Measurements from ENCODE around the gene RGS9BP. TPM values are rescaled to one million over a fixed set of nuclear protein-coding genes. Genes with fewer than 3 reads are reported as not detected.
"Not testable (repeated sequence)": the region's sequence is repeated elsewhere in the genome, so short reads cannot be mapped to it uniquely, and the experiment has no call there.

The RGS9BP gene
- total RNA-seq, 2 donors from 2014 or later = 0.42 TPM; not detected in 1

DNA sequence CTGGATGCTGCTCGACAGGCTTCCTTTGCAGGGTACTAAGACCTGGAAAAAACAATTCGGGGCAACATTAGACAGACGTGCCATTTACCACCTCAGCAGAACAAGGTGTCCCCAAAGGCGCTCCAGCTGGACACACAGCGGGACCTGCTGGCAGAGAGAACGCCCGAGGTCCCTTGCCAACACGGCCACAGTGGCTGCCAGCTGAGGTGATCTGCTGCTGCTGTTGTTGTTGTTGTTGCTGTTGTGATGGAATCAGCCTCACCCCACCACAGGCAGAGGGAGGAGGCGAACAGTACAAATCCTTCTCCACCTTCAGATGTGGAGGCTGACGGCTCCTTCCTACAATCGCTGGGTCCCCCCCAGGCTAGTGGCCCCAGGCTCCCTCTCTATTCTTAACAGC is 25.9 kb upstream of the RGS9BP start:
- no peaks in the 10 kb centered on the region for H3K27me3 ChIP-seq (replicated peaks; ENCODE audit: insufficient read depth)
- H3K9me3 ChIP-seq = no peaks in the 10 kb centered on the region
- H3K36me3 ChIP-seq = peaks cover 25% of the 10 kb centered on the region
- no peak for DNase-seq (ENCODE audit: low spot score)
- H3K27ac ChIP-seq = no peak overlapping the region
- no peak overlapping the region for H3K4me3 ChIP-seq
- ATAC-seq (ENCODE audit: insufficient number of reproducible peaks, low FRiP score, low read depth) = no peak
- TF ChIP-seq, protein P1, sequence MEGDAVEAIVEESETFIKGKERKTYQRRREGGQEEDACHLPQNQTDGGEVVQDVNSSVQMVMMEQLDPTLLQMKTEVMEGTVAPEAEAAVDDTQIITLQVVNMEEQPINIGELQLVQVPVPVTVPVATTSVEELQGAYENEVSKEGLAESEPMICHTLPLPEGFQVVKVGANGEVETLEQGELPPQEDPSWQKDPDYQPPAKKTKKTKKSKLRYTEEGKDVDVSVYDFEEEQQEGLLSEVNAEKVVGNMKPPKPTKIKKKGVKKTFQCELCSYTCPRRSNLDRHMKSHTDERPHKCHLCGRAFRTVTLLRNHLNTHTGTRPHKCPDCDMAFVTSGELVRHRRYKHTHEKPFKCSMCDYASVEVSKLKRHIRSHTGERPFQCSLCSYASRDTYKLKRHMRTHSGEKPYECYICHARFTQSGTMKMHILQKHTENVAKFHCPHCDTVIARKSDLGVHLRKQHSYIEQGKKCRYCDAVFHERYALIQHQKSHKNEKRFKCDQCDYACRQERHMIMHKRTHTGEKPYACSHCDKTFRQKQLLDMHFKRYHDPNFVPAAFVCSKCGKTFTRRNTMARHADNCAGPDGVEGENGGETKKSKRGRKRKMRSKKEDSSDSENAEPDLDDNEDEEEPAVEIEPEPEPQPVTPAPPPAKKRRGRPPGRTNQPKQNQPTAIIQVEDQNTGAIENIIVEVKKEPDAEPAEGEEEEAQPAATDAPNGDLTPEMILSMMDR (IDR thresholded peaks at IDR 0.05) = no peak
- H3K4me1 ChIP-seq (ENCODE audit: control insufficient read depth in 1 of 2, low read depth in 2 of 2) = peaks cover 0 to 10% of the 10 kb centered on the region in 2 donors

GRCh38 chr19:32650671-32651070 is 25.0 kb upstream of the RGS9BP start:
- peaks cover 24% of the 10 kb centered on the region for H3K36me3 ChIP-seq
- no peaks in the 10 kb centered on the region for H3K9me3 ChIP-seq
- no peak overlapping the region for H3K27ac ChIP-seq
- TF ChIP-seq, protein P1 (IDR thresholded peaks at IDR 0.05) = no peak
- no peak for DNase-seq (ENCODE audit: low spot score)
- ATAC-seq (ENCODE audit: insufficient number of reproducible peaks, low FRiP score, low read depth) = no peak
- H3K4me3 ChIP-seq = no peak overlapping the region
- H3K4me1 ChIP-seq (ENCODE audit: control insufficient read depth in 1 of 2, low read depth in 2 of 2) = peaks cover 0 to 10% of the 10 kb centered on the region in 2 donors
- no peaks in the 10 kb centered on the region for H3K27me3 ChIP-seq (replicated peaks; ENCODE audit: insufficient read depth)

- TF ChIP-seq, protein P1 (IDR thresholded peaks at IDR 0.05) = no peak
- no peaks in the 10 kb centered on the region for H3K9me3 ChIP-seq
- H3K4me1 ChIP-seq (ENCODE audit: control insufficient read depth in 1 of 2, low read depth in 2 of 2) = peaks cover 0 to 10% of the 10 kb centered on the region in 2 donors
- no peaks in the 10 kb centered on the region for H3K27me3 ChIP-seq (replicated peaks; ENCODE audit: insufficient read depth)
- no peak overlapping the region for H3K27ac ChIP-seq
- H3K4me3 ChIP-seq = no peak overlapping the region
- DNase-seq (ENCODE audit: low spot score) = no peak
- ATAC-seq (ENCODE audit: insufficient number of reproducible peaks, low FRiP score, low read depth) = no peak
- H3K36me3 ChIP-seq = peaks cover 20% of the 10 kb centered on the region
Observed at GRCh38 chr19:32651729-32652140, 23.9 kb upstream of the RGS9BP start.

DNA sequence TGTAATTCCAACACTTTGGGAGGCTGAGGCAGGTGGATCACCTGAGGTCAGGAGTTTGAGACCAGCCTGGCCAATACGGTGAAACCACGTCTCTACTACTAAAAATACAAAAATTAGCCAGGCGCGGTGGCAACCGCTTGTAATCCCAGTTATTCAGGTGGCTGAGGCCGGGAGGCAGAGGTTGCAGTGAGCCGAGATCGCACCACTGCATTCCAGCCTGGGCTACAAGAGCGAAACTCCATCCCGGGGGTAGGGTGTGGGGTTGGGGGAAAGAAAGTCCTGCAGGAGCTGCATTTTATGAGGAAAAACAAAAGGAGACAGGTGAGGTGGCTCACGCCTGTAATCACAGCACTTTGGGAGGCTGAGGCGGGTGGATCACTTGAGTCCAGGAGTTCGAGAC is 23.3 kb upstream of the RGS9BP start:
- H3K4me3 ChIP-seq; H3K4me1 ChIP-seq (ENCODE audit: control insufficient read depth in 1 of 2, low read depth in 2 of 2); H3K9me3 ChIP-seq; DNase-seq (ENCODE audit: low spot score); H3K27ac ChIP-seq; H3K27me3 ChIP-seq (replicated peaks; ENCODE audit: insufficient read depth); ATAC-seq (ENCODE audit: insufficient number of reproducible peaks, low FRiP score, low read depth): not testable (repeated sequence)
- H3K36me3 ChIP-seq = peaks cover 16% of the 10 kb centered on the region

GRCh38 chr19:32652894-32653598 is 22.6 kb upstream of the RGS9BP start:
- DNase-seq (ENCODE audit: low spot score) (no peak), ATAC-seq (ENCODE audit: insufficient number of reproducible peaks, low FRiP score, low read depth) (no peak)
- peaks cover 9% of the 10 kb centered on the region for H3K36me3 ChIP-seq
- H3K4me3 ChIP-seq = no peak overlapping the region
- H3K4me1 ChIP-seq (ENCODE audit: control insufficient read depth in 1 of 2, low read depth in 2 of 2) = peaks cover 0 to 10% of the 10 kb centered on the region in 2 donors
- H3K27me3 ChIP-seq (replicated peaks; ENCODE audit: insufficient read depth) = no peaks in the 10 kb centered on the region
- H3K9me3 ChIP-seq = no peaks in the 10 kb centered on the region
- TF ChIP-seq, protein P1 (IDR thresholded peaks at IDR 0.05) = no peak
- H3K27ac ChIP-seq = no peak overlapping the region

- ATAC-seq (ENCODE audit: insufficient number of reproducible peaks, low FRiP score, low read depth) (no peak), DNase-seq (ENCODE audit: low spot score) (no peak)
- H3K36me3 ChIP-seq = peaks cover 14% of the 10 kb centered on the region
- H3K4me3 ChIP-seq = no peak overlapping the region
- H3K27me3 ChIP-seq (replicated peaks; ENCODE audit: insufficient read depth) = no peaks in the 10 kb centered on the region
- no peaks in the 10 kb centered on the region for H3K9me3 ChIP-seq
- TF ChIP-seq, protein P1 (IDR thresholded peaks at IDR 0.05) = no peak
- no peak overlapping the region for H3K27ac ChIP-seq
- peaks cover 0 to 10% of the 10 kb centered on the region in 2 donors for H3K4me1 ChIP-seq (ENCODE audit: control insufficient read depth in 1 of 2, low read depth in 2 of 2)
Observed at GRCh38 chr19:32653599-32653915, 22.1 kb upstream of the RGS9BP start.

- DNase-seq (ENCODE audit: low spot score); H3K4me3 ChIP-seq; ATAC-seq (ENCODE audit: insufficient number of reproducible peaks, low FRiP score, low read depth); H3K27ac ChIP-seq; H3K27me3 ChIP-seq (replicated peaks; ENCODE audit: insufficient read depth); H3K36me3 ChIP-seq; H3K9me3 ChIP-seq: not testable (repeated sequence)
- peaks cover 0 to 14% of the 10 kb centered on the region in 2 donors for H3K4me1 ChIP-seq (ENCODE audit: control insufficient read depth in 1 of 2, low read depth in 2 of 2)
Observed at GRCh38 chr19:32656379-32656778, 19.3 kb upstream of the RGS9BP start.
